ENCODE results near the gene SSTR3.

The SSTR3 gene

DNA sequence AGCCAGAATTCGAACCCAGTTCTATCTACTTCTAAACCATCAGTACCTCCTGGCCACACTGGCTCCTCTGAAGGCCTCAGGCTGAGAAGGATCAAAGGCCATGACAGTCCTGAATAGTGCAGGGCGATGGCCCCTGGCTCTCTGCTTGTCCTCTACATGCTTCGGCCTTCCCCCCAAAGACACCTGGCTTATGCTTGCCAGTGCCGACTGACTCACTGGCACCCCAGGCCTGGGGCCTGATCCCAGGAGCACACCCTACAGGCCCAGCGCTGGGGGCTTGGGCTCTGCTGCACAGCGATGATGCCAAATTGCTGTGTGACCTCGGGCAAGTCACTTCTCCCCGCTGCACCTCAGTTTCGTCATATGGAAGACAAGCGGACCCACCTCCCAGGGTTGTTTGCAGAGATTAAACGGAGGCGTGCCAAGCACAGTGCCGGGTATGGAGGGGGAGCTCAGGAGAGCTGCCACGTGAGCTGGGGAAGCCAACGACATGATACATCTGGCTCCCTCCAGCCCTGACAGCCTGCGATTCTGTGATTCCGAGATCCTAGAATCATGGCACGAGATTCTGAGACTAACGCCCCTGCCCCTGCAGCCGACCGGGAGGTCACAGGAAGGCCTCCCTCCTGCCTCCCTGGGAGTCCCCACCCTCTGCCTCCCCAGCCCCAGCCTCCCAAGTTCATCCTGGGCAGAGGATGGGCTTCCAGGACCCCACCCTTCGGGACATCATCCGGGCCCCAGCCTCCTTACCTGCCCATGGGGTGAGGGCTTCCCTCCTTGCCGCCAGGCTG is 1.0 kb downstream of the SSTR3 start:
- Histone ChIP-seq H3K4me2 (ENCODE audit: insufficient read depth, low read length, poor library complexity, severe bottlenecking) (no peak overlapping the region), H2BK15ac (ENCODE audit: low read length) (no peak overlapping the region), H3K14ac (ENCODE audit: low read length) (no peak overlapping the region), H3K23ac (ENCODE audit: low read depth, low read length, poor library complexity) (no peak overlapping the region), H3K4ac (ENCODE audit: low read length) (no peak overlapping the region), H2AK5ac (ENCODE audit: low read depth, low read length) (peak overlapping the region; percentile 54), H3K27ac (replicated peaks; ENCODE audit: low read length) (no peak overlapping the region), H2AFZ (ENCODE audit: low read length) (no peak overlapping the region), H3K79me1 (ENCODE audit: low read depth, low read length) (no peaks in the 10 kb centered on the region), H3K9me3 (replicated peaks in 1 of 2; ENCODE audit: control insufficient read depth in 2 of 2, insufficient read depth in 1 of 2, low read depth in 1 of 2, low read length in 2 of 2) (no peaks in the 10 kb centered on the region), H3K9ac (ENCODE audit: low read depth, low read length, poor library complexity) (no peak overlapping the region), H2BK120ac (ENCODE audit: low read depth, low read length) (no peak overlapping the region), H3K18ac (ENCODE audit: low read length) (peak overlapping the region; percentile 45), H4K8ac (ENCODE audit: low read depth, low read length) (no peak overlapping the region), H2BK5ac (ENCODE audit: low read length) (peak overlapping the region; percentile 26), H3K36me3 (replicated peaks in 1 of 2; ENCODE audit: control insufficient read depth in 2 of 2, insufficient read depth in 2 of 2, low read length in 2 of 2) (no peaks in the 10 kb centered on the region), H2BK12ac (ENCODE audit: low read length) (peak overlapping the region; percentile 24), H3K4me3 (ENCODE audit: low read length in 2 of 2) (no peak overlapping the region), H4K91ac (ENCODE audit: low read depth, low read length, poor library complexity) (no peak overlapping the region), H3K4me1 (ENCODE audit: control insufficient read depth in 2 of 2, insufficient read depth in 1 of 2, low read depth in 1 of 2, low read length in 2 of 2) (peaks cover 9 to 11% of the 10 kb centered on the region in 2 donors), H3K27me3 (ENCODE audit: control insufficient read depth in 3 of 3, insufficient read depth in 3 of 3, low read depth in 1 of 3, low read length in 3 of 3) (peaks cover 0 to 71% (median 0%) of the 10 kb centered on the region in 3 experiments)
- DNase-seq (ENCODE audit: low spot score) = no peak
- no CpG with 5 or more reads among the region's 24 CpGs for WGBS, 2 donors (ENCODE audit: extremely low coverage in 2 of 2, insufficient read length in 2 of 2, insufficient replicate concordance in 1 of 2)

DNA sequence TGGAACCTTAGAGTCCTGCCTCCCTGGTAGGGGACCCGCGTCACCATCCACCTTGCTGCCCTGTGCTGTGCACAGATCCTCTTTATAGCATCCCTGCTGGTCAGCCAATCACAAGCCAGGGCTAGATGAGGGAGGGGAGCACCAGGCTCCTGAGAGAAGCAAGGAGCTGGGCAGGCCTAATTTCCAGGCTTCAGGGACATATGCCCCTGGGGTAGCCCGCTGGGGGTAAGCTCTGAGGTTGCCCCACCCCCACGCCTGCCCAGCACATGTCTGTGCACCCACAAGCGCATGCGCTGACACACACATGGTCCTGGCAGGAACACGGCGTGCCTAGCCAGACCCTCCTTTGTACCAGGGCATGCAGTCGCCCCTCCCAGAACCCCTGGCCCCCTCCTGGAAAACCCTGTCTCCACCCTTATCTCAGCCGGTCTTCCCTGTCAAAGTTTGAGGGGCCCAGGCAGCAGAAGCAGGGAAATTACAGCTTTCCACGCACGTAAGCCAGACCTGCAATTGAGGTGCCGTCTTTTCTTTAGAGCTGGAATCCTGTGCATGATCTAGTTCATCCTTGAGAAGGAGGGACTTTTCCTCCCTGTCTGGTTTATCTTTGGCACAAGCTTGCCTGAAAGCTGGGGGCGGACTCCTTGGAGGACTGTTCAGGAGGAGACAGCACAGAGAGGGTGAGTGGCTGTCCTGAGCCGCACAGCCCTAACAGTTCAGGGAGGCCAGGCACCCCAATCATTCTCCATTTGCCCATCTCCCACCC is 2.1 kb downstream of the SSTR3 start:
- Histone ChIP-seq H3K4me2 (ENCODE audit: insufficient read depth, low read length, poor library complexity, severe bottlenecking) (no peak overlapping the region), H3K4me3 (ENCODE audit: low read length in 2 of 2) (no peak overlapping the region), H3K9ac (ENCODE audit: low read depth, low read length, poor library complexity) (peak overlapping the region; percentile 32), H3K9me3 (replicated peaks in 1 of 2; ENCODE audit: control insufficient read depth in 2 of 2, insufficient read depth in 1 of 2, low read depth in 1 of 2, low read length in 2 of 2) (no peaks in the 10 kb centered on the region), H4K8ac (ENCODE audit: low read depth, low read length) (no peak overlapping the region), H3K36me3 (replicated peaks in 1 of 2; ENCODE audit: control insufficient read depth in 2 of 2, insufficient read depth in 2 of 2, low read length in 2 of 2) (no peaks in the 10 kb centered on the region), H4K91ac (ENCODE audit: low read depth, low read length, poor library complexity) (peak overlapping the region; percentile 19), H3K4ac (ENCODE audit: low read length) (no peak overlapping the region), H3K14ac (ENCODE audit: low read length) (no peak overlapping the region), H3K79me1 (ENCODE audit: low read depth, low read length) (no peaks in the 10 kb centered on the region), H2BK120ac (ENCODE audit: low read depth, low read length) (no peak overlapping the region), H3K18ac (ENCODE audit: low read length) (peak overlapping the region; percentile 81), H2BK12ac (ENCODE audit: low read length) (no peak overlapping the region), H3K27me3 (ENCODE audit: control insufficient read depth in 3 of 3, insufficient read depth in 3 of 3, low read depth in 1 of 3, low read length in 3 of 3) (peaks cover 0 to 72% (median 0%) of the 10 kb centered on the region in 3 experiments), H3K27ac (replicated peaks; ENCODE audit: low read length) (no peak overlapping the region), H3K23ac (ENCODE audit: low read depth, low read length, poor library complexity) (no peak overlapping the region), H2BK15ac (ENCODE audit: low read length) (peak overlapping the region; percentile 8), H2BK5ac (ENCODE audit: low read length) (no peak overlapping the region), H2AFZ (ENCODE audit: low read length) (no peak overlapping the region), H2AK5ac (ENCODE audit: low read depth, low read length) (no peak overlapping the region), H3K4me1 (ENCODE audit: control insufficient read depth in 2 of 2, insufficient read depth in 1 of 2, low read depth in 1 of 2, low read length in 2 of 2) (peaks cover 9 to 11% of the 10 kb centered on the region in 2 donors)
- no peak for DNase-seq (ENCODE audit: low spot score)
- no CpG with 5 or more reads among the region's 15 CpGs for WGBS, 2 donors (ENCODE audit: extremely low coverage in 2 of 2, insufficient read length in 2 of 2, insufficient replicate concordance in 1 of 2)

DNA sequence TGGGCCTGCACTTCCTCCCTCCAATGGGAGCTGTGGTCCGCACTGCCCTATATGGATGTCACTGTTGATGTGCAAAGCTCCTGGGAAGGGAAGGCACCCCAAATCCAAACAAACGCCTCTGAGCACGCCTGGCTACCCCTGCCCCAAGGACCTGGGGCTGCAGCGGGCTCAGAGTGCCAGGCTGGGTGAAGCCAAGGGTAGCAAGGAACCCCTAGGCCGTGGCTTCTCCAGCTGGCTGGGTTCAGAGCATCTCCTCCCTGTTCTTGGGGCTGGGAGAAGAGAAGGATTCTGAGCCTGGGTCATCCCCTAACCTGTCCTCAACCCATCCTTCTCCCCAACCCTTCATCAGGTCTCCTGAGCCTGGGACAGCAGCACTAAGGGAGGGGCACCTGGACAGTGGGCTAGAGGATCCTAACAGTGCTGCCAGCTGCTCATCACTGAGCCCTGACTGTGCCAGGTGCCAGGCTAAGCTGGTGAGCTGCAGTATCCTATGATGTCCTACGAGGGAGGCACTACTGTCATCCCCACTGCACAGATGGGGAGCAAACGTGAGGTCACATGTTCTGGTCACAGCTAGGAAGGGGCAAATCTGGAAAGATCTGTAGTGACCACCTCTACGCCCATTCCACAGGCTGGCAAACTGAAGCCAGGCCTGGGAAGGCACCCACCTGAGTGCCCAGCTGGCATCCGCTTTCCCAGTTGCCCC is 3.0 kb downstream of the SSTR3 start:
- Histone ChIP-seq H3K4me3 (ENCODE audit: low read length in 2 of 2) (no peak overlapping the region), H3K9ac (ENCODE audit: low read depth, low read length, poor library complexity) (peak overlapping the region; percentile 47), H2BK12ac (ENCODE audit: low read length) (no peak overlapping the region), H2AFZ (ENCODE audit: low read length) (no peak overlapping the region), H2BK5ac (ENCODE audit: low read length) (no peak overlapping the region), H2BK120ac (ENCODE audit: low read depth, low read length) (peak overlapping the region; percentile 13), H3K14ac (ENCODE audit: low read length) (no peak overlapping the region), H3K27me3 (ENCODE audit: control insufficient read depth in 3 of 3, insufficient read depth in 3 of 3, low read depth in 1 of 3, low read length in 3 of 3) (peaks cover 0 to 69% (median 0%) of the 10 kb centered on the region in 3 experiments), H3K18ac (ENCODE audit: low read length) (peak overlapping the region; percentile 44), H2AK5ac (ENCODE audit: low read depth, low read length) (peak overlapping the region; percentile 40), H3K9me3 (replicated peaks in 1 of 2; ENCODE audit: control insufficient read depth in 2 of 2, insufficient read depth in 1 of 2, low read depth in 1 of 2, low read length in 2 of 2) (no peaks in the 10 kb centered on the region), H3K79me1 (ENCODE audit: low read depth, low read length) (no peaks in the 10 kb centered on the region), H3K27ac (replicated peaks; ENCODE audit: low read length) (no peak overlapping the region), H3K23ac (ENCODE audit: low read depth, low read length, poor library complexity) (no peak overlapping the region), H3K36me3 (replicated peaks in 1 of 2; ENCODE audit: control insufficient read depth in 2 of 2, insufficient read depth in 2 of 2, low read length in 2 of 2) (no peaks in the 10 kb centered on the region), H4K8ac (ENCODE audit: low read depth, low read length) (no peak overlapping the region), H3K4me2 (ENCODE audit: insufficient read depth, low read length, poor library complexity, severe bottlenecking) (no peak overlapping the region), H2BK15ac (ENCODE audit: low read length) (no peak overlapping the region), H3K4me1 (ENCODE audit: control insufficient read depth in 2 of 2, insufficient read depth in 1 of 2, low read depth in 1 of 2, low read length in 2 of 2) (peaks cover 8 to 11% of the 10 kb centered on the region in 2 donors), H4K91ac (ENCODE audit: low read depth, low read length, poor library complexity) (no peak overlapping the region), H3K4ac (ENCODE audit: low read length) (peak overlapping the region; percentile 55)
- no CpG with 5 or more reads among the region's 9 CpGs for WGBS, 2 donors (ENCODE audit: extremely low coverage in 2 of 2, insufficient read length in 2 of 2, insufficient replicate concordance in 1 of 2)
- DNase-seq (ENCODE audit: low spot score) = no peak

Measured in neuronal stem cell (in vitro differentiated cells).